HepG2 (cell line): Measurements from ENCODE around the gene DOCK3. TPM values are rescaled to one million over a fixed set of nuclear protein-coding genes. Genes with fewer than 3 reads are reported as not detected.

ENCODE experiments used
- ATAC-seq: fragments of 200-7000 bp; cut with Tn5 transposase; 3 replicates; pipeline ENCODE4 v1.9.1; 2020; ENCODE audit warnings: mild to moderate bottlenecking, moderate library complexity
- BruUV-seq: library from RNA; stranded (reverse); fragments of 400-500 nt; replicated peaks from 2 replicates; lab custom pipeline; 2021; lab: Mats Ljungman, UMichigan
- CTCF ChIA-PET: fragments of 300-600 bp; formaldehyde crosslinking; extraction: SDS; loops from one replicate; lab custom pipeline; 2021; ENCODE audit warnings: low total read pairs, inconsistent platforms, low intra/inter-chr PET ratio; lab: Yijun Ruan, JAX
- POLR2A ChIA-PET: fragments of 350-600 bp; sonication (Branson Sonifier 250); formaldehyde crosslinking; loops from one replicate; lab custom pipeline; 2020; ENCODE audit warnings: antibody characterized with exemption, inconsistent platforms; lab: Yijun Ruan, JAX
- DNase-seq: peaks from one replicate; pipeline ENCODE4 v3.0.0-alpha.2; 2015; ENCODE audit warnings: low spot score
- FAIRE-seq: peaks from 3 replicates; lab custom pipeline; 2011; peaks lifted over from hg19 to GRCh38; lab: Jason Lieb, UNC
- H2AFZ ChIP-seq: one replicate; pipeline ENCODE4 v1.6.1; 2011; ENCODE audit warnings: low read length, inconsistent platforms
- H3K27ac ChIP-seq: fragments of 300-600 bp; 3 replicates; pipeline ENCODE4 v1.8.0; 2011; ENCODE audit warnings: mixed run types, mild to moderate bottlenecking, mixed read lengths, low read length, inconsistent platforms; ENCODE audit not compliant: insufficient read depth; ENCODE audit errors: extremely low read length
- H3K27me3 ChIP-seq, 2 experiments: fragments of 200-600 bp in 1 of 2; 2 replicates in 1 of 2; 3 replicates in 1 of 2; pipeline versions ENCODE4 v1.6.0 to v1.8.0; 2011; ENCODE audit warnings: low read length in 2 of 2, mild to moderate bottlenecking in 2 of 2, moderate library complexity in 2 of 2, inconsistent platforms in 1 of 2; ENCODE audit not compliant: insufficient read depth in 2 of 2, control insufficient read depth in 1 of 2
- H3K36me3 ChIP-seq, 2 experiments: fragments of 200-600 bp in 1 of 2; replicated peaks in 1 of 2; 2 replicates in 1 of 2; 3 replicates in 1 of 2; pipeline versions ENCODE4 v1.5.1 to v1.8.0; 2011; ENCODE audit warnings: low read length in 2 of 2, inconsistent platforms in 1 of 2; ENCODE audit not compliant: insufficient read depth in 2 of 2, control insufficient read depth in 1 of 2
- H3K4me1 ChIP-seq: 2 replicates; pipeline ENCODE4 v1.5.1; 2012; ENCODE audit warnings: low read length, inconsistent platforms; ENCODE audit not compliant: insufficient read depth
- H3K4me2 ChIP-seq: 2 replicates; pipeline ENCODE4 v1.6.0; 2011; ENCODE audit warnings: low read depth, low read length, inconsistent platforms
- H3K4me3 ChIP-seq, 3 experiments: fragments of 200-600 bp in 1 of 3; sonication (generic), shearing (Covaris generic) in 1 of 3; replicated peaks in 1 of 3; 2 replicates each; pipeline ENCODE4 v1.5.1; 2011 to 2016; ENCODE audit warnings: low read length in 3 of 3, inconsistent platforms in 2 of 3, low read depth in 2 of 3, mild to moderate bottlenecking in 2 of 3, control low read depth in 1 of 3, mixed read lengths in 1 of 3; ENCODE audit not compliant: insufficient read depth in 1 of 3
- H3K79me2 ChIP-seq: one replicate; pipeline ENCODE4 v1.6.1; 2011; ENCODE audit warnings: low read length, inconsistent platforms; ENCODE audit not compliant: insufficient read depth
- H3K9ac ChIP-seq: 2 replicates; pipeline ENCODE4 v1.6.0; 2011; ENCODE audit warnings: mild to moderate bottlenecking, low read depth, low read length, inconsistent platforms; ENCODE audit not compliant: insufficient read depth
- H3K9me3 ChIP-seq: 2 replicates; pipeline ENCODE4 v1.5.1; 2012; ENCODE audit warnings: mild to moderate bottlenecking, low read length
- H4K20me1 ChIP-seq: 2 replicates; pipeline ENCODE4 v1.6.0; 2011; ENCODE audit warnings: inconsistent platforms, mild to moderate bottlenecking, low read length, moderate library complexity; ENCODE audit not compliant: insufficient read depth
- CHD2 ChIP-seq: IDR thresholded peaks from 2 replicates; pipeline ENCODE4 v1.6.1; 2011; ENCODE audit warnings: low read depth, low read length, improper control_type of control experiment
- EP300 ChIP-seq, 3 experiments: sonication (generic) in 1 of 3; formaldehyde crosslinking in 1 of 3; IDR thresholded peaks; 2 replicates each; pipeline versions ENCODE4 v1.5.1 to v1.6.1; 2011 to 2020; ENCODE audit warnings: low read depth in 2 of 3, low read length in 2 of 3, borderline replicate concordance in 1 of 3, improper control_type of control experiment in 1 of 3, mild to moderate bottlenecking in 1 of 3, missing genetic modification reagents in 1 of 3, moderate library complexity in 1 of 3
- HNRNPLL ChIP-seq: fragments of 200-400 bp; formaldehyde crosslinking; IDR thresholded peaks from 2 replicates; pipeline ENCODE4 v1.6.1; 2017; ENCODE audit warnings: mild to moderate bottlenecking, low read depth, low read length; ENCODE audit not compliant: poor library complexity, severe bottlenecking
- MIER3 ChIP-seq: IDR thresholded peaks from 2 replicates; pipeline ENCODE4 v1.6.1; 2016; ENCODE audit warnings: missing compliant biosample characterization, borderline replicate concordance
- MLX ChIP-seq: IDR thresholded peaks from 2 replicates; pipeline ENCODE4 v1.6.1; 2016
- PCBP1 ChIP-seq: fragments of 200-400 bp; formaldehyde crosslinking; IDR thresholded peaks from 2 replicates; pipeline ENCODE4 v1.6.1; 2017; ENCODE audit warnings: mild to moderate bottlenecking, low read depth, low read length, borderline replicate concordance
- RCOR2 ChIP-seq: IDR thresholded peaks from 2 replicates; pipeline ENCODE4 v1.6.1; 2016; ENCODE audit warnings: missing biosample characterization, missing genetic modification reagents
- RELA ChIP-seq: sonication (generic); formaldehyde crosslinking; IDR thresholded peaks from 2 replicates; pipeline ENCODE4 v1.4.0; 2020; ENCODE audit warnings: missing genetic modification reagents
- SIN3A ChIP-seq: IDR thresholded peaks from 2 replicates; pipeline ENCODE4 v1.6.1; 2011; ENCODE audit warnings: low read depth, mild to moderate bottlenecking, control low read depth, low read length, borderline replicate concordance
- SMAD1 ChIP-seq: sonication (generic); formaldehyde crosslinking; IDR thresholded peaks from 2 replicates; pipeline ENCODE4 v1.4.0; 2020; ENCODE audit warnings: missing genetic modification reagents, low read depth, mild to moderate bottlenecking, borderline replicate concordance
- ZBTB8A ChIP-seq: sonication (generic); formaldehyde crosslinking; IDR thresholded peaks from 2 replicates; pipeline ENCODE4 v1.4.0; 2020; ENCODE audit warnings: mild to moderate bottlenecking, low read depth, missing genetic modification reagents, borderline replicate concordance
- ZNF280D ChIP-seq: sonication (generic); formaldehyde crosslinking; IDR thresholded peaks from 2 replicates; pipeline ENCODE4 v1.5.1; 2020; ENCODE audit warnings: mild to moderate bottlenecking, missing genetic modification reagents
- ZNF362 ChIP-seq: sonication (generic); formaldehyde crosslinking; IDR thresholded peaks from 2 replicates; pipeline ENCODE4 v1.4.0; 2020; ENCODE audit warnings: missing genetic modification reagents, mild to moderate bottlenecking, borderline replicate concordance
- ZNF644 ChIP-seq: IDR thresholded peaks from 2 replicates; pipeline ENCODE4 v1.6.1; 2016; ENCODE audit warnings: low read depth
- in situ Hi-C: cut with HindIII; loops from 2 replicates; pipeline ENCODE4 v1.10.0; 2017; ENCODE audit warnings: low pct_unique_long_range_greater_than_20kb; ENCODE audit not compliant: extremely low pct_ligation_motif_present
- intact Hi-C: fragments of 100-400 bp; cut with micrococcal nuclease; formaldehyde crosslinking; loops from one replicate; pipeline ENCODE4 v1.10.0; 2022; ENCODE audit not compliant: unreplicated experiment
- polyA plus RNA-seq, 8 experiments: library from polyadenylated mRNA; depleted of rRNA in 3 of 8; stranded (reverse) in 7 of 8; unstranded in 1 of 8; fragments of >200 nt; fragmentation: Illumina TruSeq in 4 of 8; extraction: Trizol in 4 of 8; gene quantifications; 2 replicates each; pipeline versions ENCODE4 v1.2.1 to v1.2.3, GENCODE V29; 2011 to 2016; ENCODE audit warnings: low read depth in 4 of 8, missing spikeins in 1 of 8, mixed read lengths in 1 of 8; ENCODE audit not compliant: insufficient read depth in 1 of 8
- total RNA-seq, 5 experiments: library from RNA; depleted of rRNA; stranded (reverse); fragments of >200 nt; fragmentation: Illumina TruSeq; extraction: Trizol; gene quantifications; 2 replicates each; pipeline ENCODE4 v1.2.3, GENCODE V29; 2016; ENCODE audit warnings: low read depth in 1 of 5

Gene DOCK3
- total and polyA plus RNA-seq, 2 of the 13 experiments (the other 11 are each of a cell fraction or from before 2014, with no cell fraction given): not detected

GRCh38 chr3:50811893-50812292 is 137.2 kb downstream of the DOCK3 start (continued):
- TF ChIP-seq CHD2 (no peak), ZNF644 (CRISPR knock-in tag) (no peak), MLX (no peak)

- Histone ChIP-seq H3K36me3 (no peaks in the 10 kb centered on the region), H3K27ac (no peak overlapping the region), H2AFZ (no peak overlapping the region), H3K4me2 (no peak overlapping the region), H4K20me1 (no peaks in the 10 kb centered on the region), H3K27me3 (no peaks in the 10 kb centered on the region), H3K4me3 (no peak overlapping the region), H3K9ac (no peak overlapping the region), H3K9me3 (no peaks in the 10 kb centered on the region), H3K79me2 (no peaks in the 10 kb centered on the region), H3K4me1 (no peaks in the 10 kb centered on the region)
- FAIRE-seq (no peak), DNase-seq (no peak), ATAC-seq (no peak)
- BruUV-seq: no TSS peak
- TF ChIP-seq MIER3 (CRISPR knock-in tag): no peak
- TF ChIP-seq RCOR2 (CRISPR knock-in tag): no peak
- TF ChIP-seq SIN3A: no peak
- TF ChIP-seq ZNF362 (CRISPR knock-in tag): no peak
- TF ChIP-seq EP300 (IDR thresholded peaks at IDR 0.05; ENCODE audit: low read depth in 2 of 2, low read length in 2 of 2): no peak
- TF ChIP-seq EP300 (CRISPR knock-in tag; IDR thresholded peaks at IDR 0.05; ENCODE audit: borderline replicate concordance): no peak
- no peak for TF ChIP-seq ZBTB8A (CRISPR knock-in tag)
- TF ChIP-seq ZNF280D (CRISPR knock-in tag): no peak
- TF ChIP-seq PCBP1: no peak
- TF ChIP-seq SMAD1 (CRISPR knock-in tag): no peak
- no peak for TF ChIP-seq RELA (CRISPR knock-in tag)
- TF ChIP-seq HNRNPLL: no peak
- CTCF ChIA-PET: no interaction called here
- POLR2A ChIA-PET: no interaction called here
- intact Hi-C loops (no loop called here), in situ Hi-C loops (no loop called here)
These were observed 141.1 kb downstream of the DOCK3 start for GRCh38 chr3:50815844-50816243.
